Endothelial cell of umbilical vein (primary cell): ENCODE data around the gene CCDC102B. TPM values are rescaled to one million over a fixed set of nuclear protein-coding genes. Genes with fewer than 3 reads are reported as not detected.

ENCODE experiments used
- BruUV-seq: library from RNA; stranded (reverse); fragments of 400-500 nt; replicated peaks from 2 replicates; lab custom pipeline; 2021; lab: Mats Ljungman, UMichigan
- CTCF ChIA-PET: fragments of 300-600, 350-600 bp; sonication (Branson Sonifier 250); formaldehyde crosslinking; loops from one replicate; lab custom pipeline; 2021; ENCODE audit warnings: antibody characterized with exemption, inconsistent platforms; lab: Charles Lee
- POLR2A ChIA-PET: fragments of 300-600, 350-600 bp; sonication (Branson Sonifier 250); formaldehyde crosslinking; loops from one replicate; lab custom pipeline; 2021; ENCODE audit warnings: antibody characterized with exemption, inconsistent platforms; lab: Charles Lee
- DNase-seq: peaks from one replicate; pipeline ENCODE4 v3.0.0-alpha.2; 2011; ENCODE audit warnings: low read depth, low spot score
- FAIRE-seq: peaks from 2 replicates; lab custom pipeline; 2011; peaks lifted over from hg19 to GRCh38; lab: Jason Lieb, UNC
- H2AFZ ChIP-seq: 2 replicates; pipeline ENCODE4 v1.6.0; 2012; ENCODE audit warnings: low read depth, low read length, control low read depth, inconsistent platforms
- H3K27ac ChIP-seq: 2 replicates; pipeline ENCODE4 v1.5.1; 2011; ENCODE audit warnings: low read depth, mild to moderate bottlenecking, control low read depth, low read length, moderate library complexity; ENCODE audit not compliant: insufficient read depth
- H3K27me3 ChIP-seq, 2 experiments: 2 replicates each; pipeline versions ENCODE4 v1.6.0 to v1.6.1; 2011; ENCODE audit warnings: low read length in 2 of 2, mixed read lengths in 1 of 2; ENCODE audit not compliant: control insufficient read depth in 2 of 2, insufficient read depth in 2 of 2
- H3K36me3 ChIP-seq, 2 experiments: 2 replicates in 1 of 2; 3 replicates in 1 of 2; pipeline ENCODE4 v1.5.1; 2011; ENCODE audit warnings: low read length in 2 of 2, mild to moderate bottlenecking in 1 of 2, moderate library complexity in 1 of 2; ENCODE audit not compliant: control insufficient read depth in 2 of 2, insufficient read depth in 2 of 2; ENCODE audit errors: extremely low read depth in 1 of 2
- H3K4me1 ChIP-seq: 3 replicates; pipeline ENCODE4 v1.5.1; 2011; ENCODE audit warnings: mild to moderate bottlenecking, low read length; ENCODE audit not compliant: control insufficient read depth, insufficient read depth; ENCODE audit errors: extremely low read depth
- H3K4me2 ChIP-seq: 2 replicates; pipeline ENCODE4 v1.6.1; 2011; ENCODE audit warnings: low read length, control low read depth, mixed read lengths; ENCODE audit not compliant: insufficient read depth
- H3K4me3 ChIP-seq, 3 experiments: fragments of 200-600 bp in 1 of 3; sonication (generic), shearing (Covaris generic) in 1 of 3; replicated peaks in 1 of 3; 2 replicates each; pipeline ENCODE4 v1.5.1; 2011 to 2016; ENCODE audit warnings: control low read depth in 3 of 3, low read length in 3 of 3, mild to moderate bottlenecking in 2 of 3, inconsistent platforms in 1 of 3, low read depth in 1 of 3, moderate library complexity in 1 of 3; ENCODE audit not compliant: insufficient read depth in 1 of 3
- H3K79me2 ChIP-seq: 2 replicates; pipeline ENCODE4 v1.6.0; 2012; ENCODE audit warnings: low read length, inconsistent platforms; ENCODE audit not compliant: control insufficient read depth, insufficient read depth
- H3K9ac ChIP-seq: replicated peaks from 2 replicates; pipeline ENCODE3; 2011; ENCODE audit warnings: low read length, control low read depth; ENCODE audit not compliant: insufficient read depth; ENCODE audit errors: extremely low read depth
- H3K9me1 ChIP-seq: replicated peaks from 3 replicates; pipeline ENCODE4 v1.6.0; 2011; ENCODE audit warnings: mild to moderate bottlenecking, low read length; ENCODE audit not compliant: control insufficient read depth, insufficient read depth; ENCODE audit errors: extremely low read depth
- H3K9me3 ChIP-seq: replicated peaks from 2 replicates; pipeline ENCODE4 v1.5.1; 2012; ENCODE audit warnings: low read length, inconsistent platforms; ENCODE audit not compliant: control insufficient read depth, insufficient read depth
- H4K20me1 ChIP-seq: replicated peaks from 2 replicates; pipeline ENCODE3; 2011; ENCODE audit warnings: mild to moderate bottlenecking, low read length; ENCODE audit not compliant: control insufficient read depth, insufficient read depth; ENCODE audit errors: extremely low read depth
- EZH2 ChIP-seq: IDR thresholded peaks from 2 replicates; pipeline ENCODE4 v1.6.1; 2012; ENCODE audit warnings: borderline replicate concordance, low read depth, mild to moderate bottlenecking, moderate library complexity, low read length, inconsistent platforms; ENCODE audit not compliant: severe bottlenecking
- FOS ChIP-seq: IDR thresholded peaks from 2 replicates; pipeline ENCODE4 v1.6.1; 2011; ENCODE audit warnings: mild to moderate bottlenecking, low read length, moderate library complexity, borderline replicate concordance; ENCODE audit not compliant: insufficient read depth
- GATA2 ChIP-seq: IDR thresholded peaks from 2 replicates; pipeline ENCODE4 v1.7.0; 2011; ENCODE audit warnings: low read depth, mild to moderate bottlenecking, moderate library complexity, mixed read lengths, low read length; ENCODE audit not compliant: insufficient read length, insufficient read depth
- JUN ChIP-seq: IDR thresholded peaks from 2 replicates; pipeline ENCODE4 v1.6.1; 2011; ENCODE audit warnings: borderline replicate concordance, low read depth; ENCODE audit not compliant: insufficient read length, insufficient read depth
- MYC ChIP-seq: IDR thresholded peaks from one replicate; pipeline ENCODE4 v1.6.1; 2011; ENCODE audit warnings: mild to moderate bottlenecking, low read depth, low read length
- POLR2A ChIP-seq: IDR thresholded peaks from 2 replicates; pipeline ENCODE4 v1.6.1; 2012; ENCODE audit warnings: low read depth, mild to moderate bottlenecking, control low read depth, low read length
- POLR2AphosphoS5 ChIP-seq: IDR thresholded peaks from 2 replicates; pipeline ENCODE4 v1.6.1; 2012; ENCODE audit warnings: low read depth, mild to moderate bottlenecking, control low read depth, low read length, moderate library complexity; ENCODE audit not compliant: insufficient read depth
- dilution Hi-C: fragments of 300-500 bp; cut with MboI; formaldehyde crosslinking; loops from one replicate; pipeline ENCODE4 v1.15.0; 2019; ENCODE audit warnings: low sequenced_read_pairs; ENCODE audit not compliant: extremely low pct_ligation_motif_present
- intact Hi-C: fragments of 100-400 bp; cut with micrococcal nuclease; formaldehyde crosslinking; loops from one replicate; pipeline ENCODE4 v1.10.0; 2022
- polyA plus RNA-seq, 4 experiments: library from polyadenylated mRNA; depleted of rRNA in 3 of 4; stranded (reverse) in 3 of 4; unstranded in 1 of 4; fragments of >200 nt; gene quantifications; 2 replicates each; pipeline versions ENCODE4 v1.2.1 to v1.2.3, GENCODE V29; 2011 to 2012; ENCODE audit warnings: missing spikeins in 1 of 4
- total RNA-seq: library from RNA; stranded (reverse); gene quantifications from 2 replicates; pipeline ENCODE4 v1.2.3, GENCODE V29; 2021
- TF ChIP-seq, protein P1 (sequence below): IDR thresholded peaks from 2 replicates; pipeline ENCODE4 v1.6.1; 2011; ENCODE audit not compliant: insufficient read depth, insufficient read length
- TF ChIP-seq, protein P2 (sequence below), 2 donors: IDR thresholded peaks; 1 replicate in 1 of 2; 2 replicates in 1 of 2; pipeline ENCODE4 v1.5.1; 2011; ENCODE audit warnings: low read length in 2 of 2, mild to moderate bottlenecking in 2 of 2, moderate library complexity in 2 of 2, control low read depth in 1 of 2, inconsistent platforms in 1 of 2, low read depth in 1 of 2; ENCODE audit not compliant: insufficient read depth in 1 of 2; ENCODE audit errors: extremely low read depth in 1 of 2

The CCDC102B gene
- total and polyA plus RNA-seq, 2 donors (not counting 3 experiments of a cell fraction or from before 2014, with no cell fraction given) = 0.21 to 0.62 TPM

DNA sequence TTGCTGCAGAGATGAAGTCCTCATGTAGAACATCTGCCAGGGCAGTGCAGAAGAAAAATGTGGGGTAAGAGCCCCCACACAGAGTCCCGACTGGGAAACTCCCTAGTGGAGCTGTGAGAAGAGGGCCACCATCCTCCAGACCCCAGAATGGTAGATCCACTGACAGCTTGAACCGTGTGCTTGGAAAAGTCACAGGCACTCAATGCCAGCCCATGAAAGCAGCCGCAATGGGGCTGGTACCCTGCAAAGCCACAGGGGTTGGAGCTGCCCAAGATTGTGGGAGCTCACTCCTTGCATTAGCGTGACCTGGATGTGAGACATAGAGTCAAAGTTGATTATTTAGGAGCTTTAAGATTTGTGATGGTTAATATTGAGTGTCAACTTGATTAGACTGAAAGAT, 197.8 kb downstream of the CCDC102B start:
- no TSS peak for BruUV-seq

More for the DNA sequence above, 197.8 kb downstream of the CCDC102B start:
- intact Hi-C loops (no loop called here), dilution Hi-C loops (no loop called here)
- Histone ChIP-seq H3K9me1 (no peaks in the 10 kb centered on the region), H3K27ac (no peak overlapping the region), H3K79me2 (no peaks in the 10 kb centered on the region), H3K4me2 (no peak overlapping the region), H3K9ac (no peak overlapping the region), H3K36me3 (no peaks in the 10 kb centered on the region), H3K4me3 (no peak overlapping the region), H2AFZ (no peak overlapping the region), H3K4me1 (no peaks in the 10 kb centered on the region), H4K20me1 (no peaks in the 10 kb centered on the region), H3K27me3 (no peaks in the 10 kb centered on the region), H3K9me3 (no peaks in the 10 kb centered on the region)
- TF ChIP-seq, protein P1, sequence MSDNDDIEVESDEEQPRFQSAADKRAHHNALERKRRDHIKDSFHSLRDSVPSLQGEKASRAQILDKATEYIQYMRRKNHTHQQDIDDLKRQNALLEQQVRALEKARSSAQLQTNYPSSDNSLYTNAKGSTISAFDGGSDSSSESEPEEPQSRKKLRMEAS = no peak
- TF ChIP-seq FOS = no peak
- TF ChIP-seq JUN = no peak
- TF ChIP-seq GATA2 = no peak
- no peak for TF ChIP-seq EZH2
- TF ChIP-seq POLR2AphosphoS5 = no peak
- TF ChIP-seq POLR2A = no peak
- no peak for TF ChIP-seq MYC
- TF ChIP-seq, protein P2, sequence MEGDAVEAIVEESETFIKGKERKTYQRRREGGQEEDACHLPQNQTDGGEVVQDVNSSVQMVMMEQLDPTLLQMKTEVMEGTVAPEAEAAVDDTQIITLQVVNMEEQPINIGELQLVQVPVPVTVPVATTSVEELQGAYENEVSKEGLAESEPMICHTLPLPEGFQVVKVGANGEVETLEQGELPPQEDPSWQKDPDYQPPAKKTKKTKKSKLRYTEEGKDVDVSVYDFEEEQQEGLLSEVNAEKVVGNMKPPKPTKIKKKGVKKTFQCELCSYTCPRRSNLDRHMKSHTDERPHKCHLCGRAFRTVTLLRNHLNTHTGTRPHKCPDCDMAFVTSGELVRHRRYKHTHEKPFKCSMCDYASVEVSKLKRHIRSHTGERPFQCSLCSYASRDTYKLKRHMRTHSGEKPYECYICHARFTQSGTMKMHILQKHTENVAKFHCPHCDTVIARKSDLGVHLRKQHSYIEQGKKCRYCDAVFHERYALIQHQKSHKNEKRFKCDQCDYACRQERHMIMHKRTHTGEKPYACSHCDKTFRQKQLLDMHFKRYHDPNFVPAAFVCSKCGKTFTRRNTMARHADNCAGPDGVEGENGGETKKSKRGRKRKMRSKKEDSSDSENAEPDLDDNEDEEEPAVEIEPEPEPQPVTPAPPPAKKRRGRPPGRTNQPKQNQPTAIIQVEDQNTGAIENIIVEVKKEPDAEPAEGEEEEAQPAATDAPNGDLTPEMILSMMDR (IDR thresholded peaks at IDR 0.05; ENCODE audit: extremely low read depth in 1 of 2, insufficient read depth in 1 of 2, low read depth in 1 of 2, low read length in 2 of 2) = no peak
- FAIRE-seq (no peak), DNase-seq (no peak)
- ChIA-PET POLR2A (no interaction called here), CTCF (no interaction called here)
